Measurements from ENCODE around the gene ARHGAP36.

Gene ARHGAP36

DNA sequence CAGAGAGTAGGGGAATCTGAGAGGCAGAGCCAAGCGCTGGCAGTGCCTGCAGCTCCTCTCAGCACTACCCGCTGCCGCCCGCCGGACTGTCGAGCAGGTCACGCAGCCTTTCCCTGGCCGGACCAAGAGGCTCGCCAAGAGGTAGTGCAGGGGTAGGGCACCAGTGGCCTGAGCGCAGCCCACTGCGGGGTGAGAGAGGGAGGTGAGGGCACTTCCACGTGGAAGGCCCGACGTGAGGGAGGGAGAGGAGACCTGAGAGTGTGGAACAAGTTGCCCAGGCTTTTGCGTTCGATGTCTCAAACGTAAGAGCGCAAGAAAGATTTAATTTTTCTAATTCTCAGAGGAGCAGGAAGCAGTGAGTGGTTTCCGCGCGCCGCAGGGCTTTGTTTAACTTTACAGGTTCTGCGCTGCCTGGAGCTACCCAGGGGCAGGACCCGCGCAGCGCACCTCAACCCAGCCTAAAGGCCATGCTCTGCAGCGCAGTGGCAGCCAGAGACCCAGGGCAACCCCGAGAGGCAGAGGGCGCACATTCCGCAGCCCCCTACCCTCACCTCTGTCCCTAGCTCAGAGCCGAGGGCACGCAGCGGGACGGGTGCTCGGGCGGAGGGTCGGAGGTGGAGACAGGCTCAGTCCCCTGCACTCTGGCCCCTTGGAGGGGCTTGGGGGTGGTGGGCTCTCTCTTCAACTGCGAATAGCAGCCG is 14.9 kb downstream of the ARHGAP36 start:
- no peak for DNase-seq

DNA sequence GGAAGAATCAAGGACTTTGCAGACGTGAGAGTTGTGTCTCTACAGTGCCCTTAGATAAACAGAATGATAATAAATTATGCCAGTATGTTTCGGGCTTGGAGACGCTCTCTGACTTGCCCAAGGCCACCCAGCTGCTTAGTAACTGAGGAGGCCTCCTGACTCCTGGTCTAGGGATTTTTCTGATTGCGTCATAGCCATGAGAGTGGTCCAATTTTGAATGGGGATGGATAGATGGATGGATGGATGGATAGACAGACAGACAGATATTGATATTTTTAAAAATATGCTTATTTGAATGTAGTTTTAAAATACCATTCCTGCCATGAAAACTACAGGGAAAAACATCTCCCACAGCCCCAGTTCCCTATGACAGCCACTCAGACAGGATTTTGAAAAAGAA is 15.5 kb downstream of the ARHGAP36 start:
- DNase-seq = no peak

DNA sequence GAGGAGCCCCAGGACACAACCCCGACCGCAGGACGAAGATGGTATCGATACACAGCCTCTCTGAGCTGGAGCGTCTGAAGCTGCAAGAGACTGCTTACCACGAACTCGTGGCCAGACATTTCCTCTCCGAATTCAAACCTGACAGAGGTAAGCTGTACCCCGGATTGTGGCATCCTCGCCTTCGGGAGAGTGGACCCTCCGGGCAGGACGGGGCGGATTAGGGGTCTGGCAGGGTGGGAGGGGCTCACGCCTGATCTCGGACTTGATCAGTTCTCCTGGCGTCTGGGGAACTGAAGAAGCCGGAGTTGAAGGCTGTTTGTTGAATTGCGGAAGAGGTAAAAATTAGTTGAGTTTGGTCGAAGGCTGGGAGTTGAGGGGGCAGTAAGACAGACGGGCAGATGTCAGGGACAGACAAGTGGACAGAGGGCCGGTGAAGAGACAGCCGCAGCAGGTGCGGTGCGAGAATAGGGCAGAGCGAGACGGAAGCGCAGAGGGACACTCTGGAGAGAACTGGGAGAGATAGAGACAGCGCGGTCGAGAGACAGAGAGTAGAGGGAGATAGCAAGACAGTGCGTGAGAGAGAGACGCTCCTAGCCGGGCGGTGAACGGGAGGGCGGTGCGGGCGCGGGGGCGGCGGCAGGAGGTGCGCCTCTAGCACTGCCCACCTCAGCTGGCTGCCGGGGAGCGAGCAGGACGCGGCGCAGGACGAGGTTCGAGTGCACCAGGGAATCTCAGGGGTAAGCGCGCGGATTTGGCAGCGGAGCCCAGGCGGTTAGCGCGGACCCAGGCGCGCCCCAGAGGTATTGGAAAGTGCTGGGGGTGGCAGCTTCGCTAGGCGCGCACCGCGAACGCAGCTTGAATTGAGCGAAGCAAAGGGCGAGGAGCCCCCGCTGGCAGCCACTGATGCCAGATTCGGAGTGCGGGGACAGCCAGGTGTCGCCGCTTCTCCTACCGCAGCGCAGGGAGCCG is 23.9 kb downstream of the ARHGAP36 start:
- no peak for DNase-seq

DNA sequence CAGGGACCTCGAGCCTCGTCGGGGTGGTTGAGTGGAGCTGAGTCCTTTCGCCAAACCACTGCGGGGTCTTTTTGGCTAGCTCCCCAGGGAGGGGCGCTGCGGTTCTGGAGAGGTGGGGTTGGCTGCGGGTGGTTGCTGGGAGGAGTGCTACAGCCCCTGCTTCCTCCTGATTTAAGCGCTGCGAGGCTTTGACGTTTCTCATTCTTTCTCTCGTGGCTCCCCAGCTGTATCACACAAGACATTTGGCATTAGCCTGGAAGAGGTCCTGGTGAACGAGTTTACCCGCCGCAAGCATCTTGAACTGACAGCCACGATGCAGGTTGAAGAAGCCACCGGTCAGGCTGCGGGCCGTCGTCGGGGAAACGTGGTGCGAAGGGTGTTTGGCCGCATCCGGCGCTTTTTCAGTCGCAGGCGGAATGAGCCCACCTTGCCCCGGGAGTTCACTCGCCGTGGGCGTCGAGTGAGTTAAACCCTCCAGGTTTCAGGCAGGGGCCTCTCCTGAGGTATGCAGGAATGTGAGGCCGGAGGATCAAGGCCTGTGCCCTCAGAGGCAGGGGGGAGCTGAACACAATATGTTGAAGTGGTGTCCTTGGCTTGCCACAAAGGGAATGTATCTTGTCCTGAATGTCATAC is 25.5 kb downstream of the ARHGAP36 start:
- no peak for DNase-seq

DNA sequence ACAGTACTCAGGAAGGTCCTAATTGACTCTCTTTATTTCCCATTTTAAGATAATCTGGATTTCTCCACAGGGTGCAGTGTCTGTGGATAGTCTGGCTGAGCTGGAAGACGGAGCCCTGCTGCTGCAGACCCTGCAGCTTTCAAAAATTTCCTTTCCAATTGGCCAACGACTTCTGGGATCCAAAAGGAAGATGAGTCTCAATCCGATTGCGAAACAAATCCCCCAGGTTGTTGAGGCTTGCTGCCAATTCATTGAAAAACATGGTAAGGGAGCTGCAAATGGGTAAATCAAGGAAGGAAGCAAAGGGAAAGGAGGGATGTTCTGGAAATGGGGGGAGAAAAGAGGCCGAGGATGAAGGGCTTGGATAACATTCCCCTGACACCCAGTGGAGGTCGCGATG is 26.0 kb downstream of the ARHGAP36 start:
- no peak for DNase-seq

DNA sequence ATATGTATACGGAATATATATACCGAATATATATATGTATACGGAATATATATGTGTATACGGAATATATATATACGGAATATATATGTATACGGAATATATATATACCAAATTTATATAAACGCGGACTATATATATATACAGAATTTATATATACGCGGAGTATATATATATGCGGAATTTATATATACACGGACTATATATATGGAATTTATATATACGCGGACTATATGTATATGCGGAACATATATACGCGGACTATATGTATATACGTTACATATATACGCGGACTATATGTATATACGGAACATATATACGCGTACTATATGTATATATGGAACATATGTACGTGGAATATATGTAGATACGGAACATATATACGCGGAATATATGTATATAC is 78.6 kb downstream of the ARHGAP36 start:
- no peak for DNase-seq

DNA sequence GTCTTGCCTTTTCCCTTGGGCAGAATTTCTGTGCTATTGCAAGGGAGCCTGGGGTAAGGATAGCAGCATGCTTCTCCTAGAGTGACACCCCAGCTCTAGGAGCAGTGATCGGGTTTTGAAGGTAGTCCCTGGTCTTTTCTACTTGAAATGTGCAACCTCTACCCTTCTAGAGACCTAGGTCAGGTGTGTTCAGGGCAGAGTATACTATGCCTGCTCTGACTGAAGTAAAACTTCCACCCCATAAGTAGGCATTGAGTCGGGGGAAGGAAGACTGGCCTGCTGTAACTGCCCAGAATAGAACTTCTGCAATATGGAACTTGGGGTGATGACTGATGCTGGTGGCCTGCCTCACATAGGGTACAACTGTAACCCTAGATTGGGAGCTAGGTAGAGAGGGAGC is 80.9 kb downstream of the ARHGAP36 start:
- DNase-seq = no peak
